Lower leg skin (tissue), 3 donors: ENCODE results near the gene KCNC1.

Source experiments
- CTCF ChIP-seq, 3 donors: fragments of 450-650 bp; IDR thresholded peaks; one replicate each; pipeline ENCODE4 v1.5.1; 2016; ENCODE audit warnings: antibody characterized with exemption in 3 of 3, mild to moderate bottlenecking in 3 of 3, moderate library complexity in 2 of 3
- POLR2A ChIP-seq, 2 donors: fragments of 450-650 bp; IDR thresholded peaks; one replicate each; pipeline ENCODE4 v1.6.1; 2016 to 2017; ENCODE audit warnings: antibody characterized with exemption in 2 of 2, mild to moderate bottlenecking in 1 of 2, moderate library complexity in 1 of 2

GRCh38 chr11:17814546-17814945, 80.0 kb downstream of the KCNC1 start:
- TF ChIP-seq CTCF (IDR thresholded peaks at IDR 0.05) (no peak), POLR2A (IDR thresholded peaks at IDR 0.05) (no peak)
